ES-I3 (cell line): ENCODE data around the gene INPP1.
A peak's percentile ranks its signal among the peaks of the same experiment; 100 is the strongest.

ENCODE experiments used
- H3K36me3 ChIP-seq: 2 replicates; pipeline ENCODE4 v1.6.1; 2013; ENCODE audit warnings: mild to moderate bottlenecking, low read length, control low read depth, moderate library complexity; ENCODE audit not compliant: insufficient read depth
- H3K4me1 ChIP-seq: 2 replicates; pipeline ENCODE4 v1.6.1; 2013; ENCODE audit warnings: mild to moderate bottlenecking, control low read depth, low read length; ENCODE audit not compliant: insufficient read depth
- H3K9ac ChIP-seq: 2 replicates; pipeline ENCODE4 v1.6.1; 2013; ENCODE audit warnings: low read depth, mild to moderate bottlenecking, low read length, moderate library complexity
- H3K9me3 ChIP-seq: 2 replicates; pipeline ENCODE4 v1.6.1; 2013; ENCODE audit warnings: mild to moderate bottlenecking, low read length, moderate library complexity; ENCODE audit not compliant: control insufficient read depth, insufficient read depth

INPP1 gene

GRCh38 chr2:190402986-190403603, 59.7 kb downstream of the INPP1 start:
- no peaks in the 10 kb centered on the region for H3K4me1 ChIP-seq
- H3K9me3 ChIP-seq: no peaks in the 10 kb centered on the region
- no peaks in the 10 kb centered on the region for H3K36me3 ChIP-seq
- no peak overlapping the region for H3K9ac ChIP-seq

DNA sequence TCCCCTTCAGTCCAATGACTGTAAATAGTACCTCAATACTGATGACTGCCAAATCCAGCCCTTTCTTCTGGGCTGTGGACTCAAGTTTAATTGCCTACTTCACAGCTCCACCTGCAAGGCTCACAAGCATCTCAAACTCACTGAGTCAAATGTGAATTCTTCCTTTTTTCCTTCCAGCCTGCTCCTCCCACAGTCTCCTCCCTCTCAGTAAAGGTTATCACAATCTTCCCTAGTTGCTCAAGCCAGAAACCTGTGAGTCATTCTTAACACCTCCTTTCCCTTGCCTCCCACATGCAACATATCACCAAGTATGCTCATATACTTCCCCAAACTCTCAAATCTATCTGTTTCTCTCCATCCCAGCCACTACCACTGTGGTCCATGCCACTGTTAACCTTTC, 61.1 kb downstream of the INPP1 start:
- H3K9me3 ChIP-seq: no peaks in the 10 kb centered on the region
- H3K9ac ChIP-seq: no peak overlapping the region
- H3K36me3 ChIP-seq: no peaks in the 10 kb centered on the region
- H3K4me1 ChIP-seq: no peaks in the 10 kb centered on the region

DNA sequence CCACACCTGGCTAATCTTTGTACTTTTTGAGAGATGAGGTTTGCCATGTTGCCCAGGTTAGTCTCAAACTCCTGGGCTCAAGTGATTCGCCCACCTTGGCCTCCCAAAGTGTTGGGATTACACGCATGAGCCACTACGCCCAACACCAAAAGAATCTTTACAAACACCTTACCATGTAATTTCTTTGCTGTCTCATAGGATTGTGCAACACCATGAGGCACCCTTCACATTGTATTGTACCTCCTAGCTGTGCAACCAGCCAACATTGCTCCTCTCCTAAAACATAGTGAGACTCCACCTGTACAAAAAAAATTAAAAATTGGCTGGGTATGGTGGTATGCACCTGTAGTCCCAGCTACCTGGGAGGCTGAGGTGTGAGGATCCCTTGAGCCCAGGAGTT, 61.7 kb downstream of the INPP1 start:
- Histone ChIP-seq H3K36me3 (no peaks in the 10 kb centered on the region), H3K9ac (no peak overlapping the region), H3K9me3 (no peaks in the 10 kb centered on the region), H3K4me1 (no peaks in the 10 kb centered on the region)

DNA sequence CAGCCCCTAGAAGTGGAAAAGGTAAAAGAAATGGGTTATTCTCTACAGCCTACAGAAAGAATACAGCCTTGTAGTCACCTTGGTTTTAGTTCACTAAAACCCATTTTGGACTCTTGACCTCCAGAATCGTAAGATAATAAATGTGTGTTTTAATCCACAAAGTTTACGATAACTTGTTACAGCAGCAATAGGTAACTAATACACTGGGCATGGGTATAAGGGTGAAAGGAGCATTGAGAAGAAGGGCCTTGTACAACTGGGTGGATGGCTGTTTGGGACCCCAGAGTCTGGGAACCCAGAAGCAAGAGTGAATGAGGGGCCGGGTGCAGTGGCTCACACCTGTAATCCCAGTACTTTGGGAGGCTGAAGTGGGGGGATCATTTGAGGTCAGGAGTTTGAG, 62.6 kb downstream of the INPP1 start:
- no peaks in the 10 kb centered on the region for H3K36me3 ChIP-seq
- no peak overlapping the region for H3K9ac ChIP-seq
- no peaks in the 10 kb centered on the region for H3K9me3 ChIP-seq
- H3K4me1 ChIP-seq: no peaks in the 10 kb centered on the region

DNA sequence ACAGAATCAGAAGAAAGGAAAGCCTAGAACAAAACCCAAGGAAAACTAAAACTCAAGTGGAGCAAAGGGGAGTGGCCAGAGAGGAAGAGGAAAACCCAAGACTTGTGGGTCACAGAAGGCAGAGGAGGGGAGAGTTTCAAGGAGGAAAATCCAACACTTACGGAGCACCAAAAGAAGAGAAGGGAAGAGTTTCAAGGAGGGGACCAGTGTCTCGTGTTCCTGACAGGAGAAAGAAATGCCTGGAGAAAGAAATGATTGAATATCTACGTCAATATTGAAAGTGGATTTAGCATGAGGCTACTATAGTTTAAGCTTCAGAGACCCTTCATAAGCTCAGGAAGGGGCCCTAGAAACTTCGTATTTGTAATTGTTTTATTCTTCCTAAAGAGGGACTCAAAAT, 63.4 kb downstream of the INPP1 start:
- H3K9ac ChIP-seq: peak overlapping the region; percentile 75; the same call in 1 of the 2 replicates

GRCh38 chr2:190407246-190407661, 63.9 kb downstream of the INPP1 start:
- Histone ChIP-seq H3K9me3 (no peaks in the 10 kb centered on the region), H3K36me3 (no peaks in the 10 kb centered on the region), H3K9ac (peak overlapping the region; percentile 75), H3K4me1 (peaks cover under 1% of the 10 kb centered on the region; the same call in 1 of the 2 replicates)

More for the DNA sequence above, 63.4 kb downstream of the INPP1 start:
- no peaks in the 10 kb centered on the region for H3K9me3 ChIP-seq
- no peaks in the 10 kb centered on the region for H3K36me3 ChIP-seq
- H3K4me1 ChIP-seq: no peaks in the 10 kb centered on the region

GRCh38 chr2:190407662-190408537, 64.5 kb downstream of the INPP1 start, which contains the start of gene MFSD6:
TSS of gene MFSD6 (plus strand) at chr2:190408355. CDS start at chr2:190436030, 27,675 bp downstream.
- Histone ChIP-seq H3K4me1 (peaks cover 7% of the 10 kb centered on the region), H3K36me3 (no peaks in the 10 kb centered on the region), H3K9me3 (no peaks in the 10 kb centered on the region), H3K9ac (peak within 1 kb of the TSS; percentile 75)

DNA sequence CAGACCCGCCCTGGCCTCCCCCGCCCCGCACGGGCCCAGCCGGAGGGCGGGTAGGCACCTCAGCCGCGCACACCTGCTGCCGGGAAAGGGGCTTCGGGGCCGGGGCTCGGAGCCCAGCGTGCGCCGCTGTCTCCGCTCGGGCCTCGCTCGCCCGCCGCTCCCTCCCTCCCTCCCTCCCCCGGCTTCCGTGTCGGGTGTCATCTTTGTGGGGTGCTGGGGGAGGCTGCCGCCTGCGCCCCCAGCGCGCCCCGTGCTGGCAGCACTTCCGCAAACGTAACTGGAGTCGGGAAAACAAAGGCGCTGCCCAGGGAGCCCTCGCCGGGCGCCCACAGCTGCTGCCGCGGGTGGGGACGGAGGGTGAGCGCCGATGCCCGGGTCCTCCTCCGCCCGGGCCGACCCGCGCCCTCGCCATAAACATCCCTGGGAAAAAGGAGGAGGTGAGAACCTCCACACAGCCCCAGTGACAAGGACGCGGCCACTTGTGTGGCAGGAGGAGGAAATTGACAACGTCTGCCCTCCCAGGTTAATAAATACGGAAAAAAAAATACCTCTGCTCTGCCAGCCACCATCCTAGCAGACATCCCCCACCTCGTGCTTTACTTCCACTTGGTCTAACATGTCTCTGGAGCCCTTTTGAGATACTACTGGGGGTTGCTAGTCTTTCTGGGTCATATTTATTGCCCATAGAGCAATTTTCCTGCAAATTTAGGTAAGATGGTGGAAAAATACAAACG, 65.3 kb downstream of the INPP1 start:
- Histone ChIP-seq H3K9ac (peak overlapping the region; percentile 75; the same call in 1 of the 2 replicates), H3K9me3 (no peaks in the 10 kb centered on the region), H3K4me1 (peaks cover 11% of the 10 kb centered on the region), H3K36me3 (no peaks in the 10 kb centered on the region)

DNA sequence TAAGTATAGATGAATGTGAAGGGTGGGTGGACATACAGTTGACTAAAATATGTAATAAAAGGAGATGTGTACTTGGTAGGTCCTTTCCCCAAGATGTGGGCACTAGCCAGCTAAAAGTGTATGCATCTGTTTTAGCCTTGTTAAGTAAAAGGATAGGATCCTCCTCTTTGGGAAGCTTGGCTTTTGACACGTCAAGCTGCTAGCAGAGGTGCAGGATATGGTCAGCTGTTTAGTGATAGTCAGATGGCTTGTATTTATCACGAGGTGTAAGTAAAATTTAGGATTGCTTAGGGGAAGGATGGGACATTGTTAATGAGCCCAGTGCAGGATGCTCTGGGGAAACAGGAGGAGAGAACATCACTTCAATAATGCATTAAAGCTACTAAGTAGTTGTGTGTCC, 66.2 kb downstream of the INPP1 start:
- H3K36me3 ChIP-seq: no peaks in the 10 kb centered on the region
- H3K4me1 ChIP-seq: peaks cover 13% of the 10 kb centered on the region
- no peaks in the 10 kb centered on the region for H3K9me3 ChIP-seq
- 0 out of 2 replicates have a peak overlapping the region, but pooled peaks have one; percentile 75 for H3K9ac ChIP-seq

DNA sequence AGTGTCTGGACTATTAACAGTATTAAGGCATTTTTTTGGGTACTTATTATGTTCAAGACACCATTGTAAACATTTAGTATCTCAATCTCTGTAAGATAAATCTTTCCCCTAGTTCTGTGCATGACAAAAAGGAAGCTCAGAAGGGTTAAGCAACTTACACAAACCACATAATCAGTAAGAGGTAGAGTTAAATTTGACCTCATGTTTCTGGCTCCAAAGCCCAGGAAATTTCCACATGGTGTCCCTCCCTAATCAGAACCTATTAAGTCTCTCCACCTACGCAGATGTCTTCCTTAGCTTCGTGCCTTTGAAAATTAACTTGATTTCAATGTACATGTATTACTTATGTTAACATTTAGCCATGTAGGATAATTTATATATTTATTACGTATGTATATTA, 66.8 kb downstream of the INPP1 start:
- no peaks in the 10 kb centered on the region for H3K9me3 ChIP-seq
- no peak overlapping the region for H3K9ac ChIP-seq
- H3K4me1 ChIP-seq: peaks cover 13% of the 10 kb centered on the region
- H3K36me3 ChIP-seq: no peaks in the 10 kb centered on the region

- Histone ChIP-seq H3K9me3 (no peaks in the 10 kb centered on the region), H3K9ac (no peak overlapping the region; the same call in 1 of the 2 replicates), H3K4me1 (peaks cover 13% of the 10 kb centered on the region), H3K36me3 (no peaks in the 10 kb centered on the region)
These were observed 69.6 kb downstream of the INPP1 start for GRCh38 chr2:190412966-190413365.

DNA sequence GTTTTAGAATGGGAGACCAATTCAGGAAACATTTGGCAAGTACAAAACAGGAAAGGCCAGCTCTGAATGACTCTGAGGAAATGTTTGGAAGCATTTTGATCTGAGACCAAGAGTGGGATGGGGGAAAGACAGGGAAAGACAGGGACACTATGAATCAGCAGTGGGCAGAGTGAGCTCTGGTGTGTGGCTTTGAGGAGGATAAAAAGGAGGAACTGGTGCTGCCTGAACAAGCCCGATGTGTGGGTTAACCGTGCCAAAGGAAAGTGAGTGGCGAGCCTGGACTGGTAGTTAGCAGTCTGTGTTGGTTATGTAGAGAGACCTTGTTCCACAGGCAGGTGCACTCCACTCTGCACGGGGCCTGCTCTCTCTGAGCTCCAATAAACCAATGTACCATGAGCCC, 70.0 kb downstream of the INPP1 start:
- Histone ChIP-seq H3K9ac (no peak overlapping the region), H3K36me3 (no peaks in the 10 kb centered on the region), H3K4me1 (peaks cover 13% of the 10 kb centered on the region), H3K9me3 (no peaks in the 10 kb centered on the region)

- Histone ChIP-seq H3K36me3 (no peaks in the 10 kb centered on the region), H3K9me3 (no peaks in the 10 kb centered on the region), H3K9ac (no peak overlapping the region), H3K4me1 (peaks cover 13% of the 10 kb centered on the region)
These were observed 71.9 kb downstream of the INPP1 start for GRCh38 chr2:190415251-190415650.
